DMS79 treated with DMSO at 0.1 percent for 48 hours (cell line): ENCODE results near the gene CCR2.
"Not testable (repeated sequence)": the region's sequence is repeated elsewhere in the genome, so short reads cannot be mapped to it uniquely, and the experiment has no call there.

Experiments
- DNase-seq: peaks from one replicate; lab custom pipeline; 2025; lab: John Stamatoyannopoulos, UW

Gene CCR2

GRCh38 chr3:46378426-46378942 is 24.6 kb downstream of the CCR2 start:
- no peak for DNase-seq

GRCh38 chr3:46380471-46381221 is 26.7 kb downstream of the CCR2 start:
- no peak for DNase-seq

GRCh38 chr3:46381625-46382024 is 27.7 kb downstream of the CCR2 start:
- no peak for DNase-seq

- DNase-seq, result no peak
These were observed 29.5 kb downstream of the CCR2 start for GRCh38 chr3:46383211-46383950.

- DNase-seq, result no peak
These were observed 30.0 kb downstream of the CCR2 start for GRCh38 chr3:46383951-46384330.

GRCh38 chr3:46386205-46386604 is 32.3 kb downstream of the CCR2 start:
- DNase-seq, result no peak

GRCh38 chr3:46388847-46389246 is 34.9 kb downstream of the CCR2 start:
- DNase-seq, result not testable (repeated sequence)

GRCh38 chr3:46389306-46389705 is 35.4 kb downstream of the CCR2 start:
- DNase-seq, result no peak

- DNase-seq, result not testable (repeated sequence)
These were observed 37.6 kb downstream of the CCR2 start for GRCh38 chr3:46391526-46391925.

GRCh38 chr3:46393011-46393410 is 39.1 kb downstream of the CCR2 start:
- no peak for DNase-seq

GRCh38 chr3:46393554-46394434 is 39.9 kb downstream of the CCR2 start:
- no peak for DNase-seq

- no peak for DNase-seq
These were observed 41.3 kb downstream of the CCR2 start for GRCh38 chr3:46395210-46395661.

GRCh38 chr3:46395766-46396530 is 42.0 kb downstream of the CCR2 start:
- no peak for DNase-seq

- no peak for DNase-seq
These were observed 43.2 kb downstream of the CCR2 start for GRCh38 chr3:46397111-46397510.

GRCh38 chr3:46398186-46398955 is 44.5 kb downstream of the CCR2 start:
- no peak for DNase-seq

- no peak for DNase-seq
These were observed 45.2 kb downstream of the CCR2 start for GRCh38 chr3:46399098-46399497.

- DNase-seq, result no peak
These were observed 45.6 kb downstream of the CCR2 start for GRCh38 chr3:46399557-46399956.

- no peak for DNase-seq
These were observed 46.3 kb downstream of the CCR2 start for GRCh38 chr3:46400000-46400734.

GRCh38 chr3:46400846-46401245 is 46.9 kb downstream of the CCR2 start:
- DNase-seq, result no peak

- no peak for DNase-seq
These were observed 47.7 kb downstream of the CCR2 start for GRCh38 chr3:46401579-46401978.
